NB4 (cell line): ENCODE measurements around the gene BHMT2.

Experiments used
- DNase-seq: peaks from one replicate; pipeline ENCODE4 v3.0.0; 2010; ENCODE audit warnings: low read depth
- H3K4me3 ChIP-seq: one replicate; pipeline ENCODE4 v1.5.1; 2011; ENCODE audit warnings: mild to moderate bottlenecking, low read depth, low read length, moderate library complexity
- MYC ChIP-seq: IDR thresholded peaks from 2 replicates; pipeline ENCODE4 v1.6.1; 2011; ENCODE audit warnings: low read depth, low read length
- POLR2A ChIP-seq: IDR thresholded peaks from 2 replicates; pipeline ENCODE4 v1.6.1; 2011; ENCODE audit warnings: mild to moderate bottlenecking; ENCODE audit not compliant: insufficient read length; ENCODE audit errors: extremely low read depth
- TF ChIP-seq, protein P1 (sequence below): IDR thresholded peaks from 2 replicates; pipeline ENCODE4 v1.6.1; 2011; ENCODE audit warnings: low read depth, low read length
- TF ChIP-seq, protein P2 (sequence below): IDR thresholded peaks from one replicate; pipeline ENCODE4 v1.5.1; 2012; ENCODE audit warnings: low read depth, low read length

The BHMT2 gene, protein sequence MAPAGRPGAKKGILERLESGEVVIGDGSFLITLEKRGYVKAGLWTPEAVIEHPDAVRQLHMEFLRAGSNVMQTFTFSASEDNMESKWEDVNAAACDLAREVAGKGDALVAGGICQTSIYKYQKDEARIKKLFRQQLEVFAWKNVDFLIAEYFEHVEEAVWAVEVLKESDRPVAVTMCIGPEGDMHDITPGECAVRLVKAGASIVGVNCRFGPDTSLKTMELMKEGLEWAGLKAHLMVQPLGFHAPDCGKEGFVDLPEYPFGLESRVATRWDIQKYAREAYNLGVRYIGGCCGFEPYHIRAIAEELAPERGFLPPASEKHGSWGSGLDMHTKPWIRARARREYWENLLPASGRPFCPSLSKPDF

DNA sequence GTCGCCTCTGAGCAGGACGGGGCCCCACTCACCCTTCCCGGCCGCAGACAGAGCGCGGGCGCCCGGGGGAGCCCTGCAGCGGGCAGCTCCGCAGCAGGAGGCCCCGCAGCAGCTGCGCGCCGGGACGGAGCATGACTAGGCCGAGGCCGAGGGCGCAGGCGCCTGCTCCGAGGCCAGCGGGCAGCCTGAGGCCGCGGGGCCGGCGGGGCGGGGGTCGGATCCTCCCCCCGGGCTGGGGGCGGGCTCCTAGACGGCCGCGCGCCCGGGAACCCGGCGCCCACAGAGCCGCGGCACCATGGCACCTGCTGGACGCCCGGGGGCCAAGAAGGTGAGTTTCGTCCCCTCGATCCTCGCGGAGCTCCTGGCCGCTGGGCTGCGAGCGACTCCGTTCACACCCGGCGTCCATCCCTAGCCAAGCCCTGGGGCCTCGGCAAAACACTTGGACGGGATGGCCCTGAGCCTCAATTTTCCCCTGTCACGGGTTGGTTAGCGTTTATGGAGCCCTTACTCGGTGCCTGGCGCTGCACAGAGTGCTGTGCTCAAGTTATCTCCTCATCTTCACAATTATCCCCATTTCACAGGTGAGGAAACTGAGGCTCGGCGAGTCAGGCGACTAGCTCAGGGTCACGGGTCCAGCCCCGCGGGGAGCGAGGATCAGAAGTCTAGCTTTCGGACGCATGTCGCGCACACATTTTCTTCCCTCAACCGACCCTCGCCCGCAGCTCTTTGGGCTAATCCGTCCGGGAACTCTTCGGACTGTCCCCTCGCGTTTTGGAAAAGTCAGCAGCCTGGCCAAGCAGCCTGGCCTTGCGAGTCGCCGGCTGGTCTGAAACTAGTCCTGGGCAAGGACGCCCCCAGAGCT is at the start of gene BHMT2, which contains the start of gene DMGDH:
TSS of gene BHMT2 (plus strand) at position 280 of the 862 bp plus-strand sequence. CDS start at position 296, 16 bp downstream.
TSS of gene DMGDH (minus strand) at position 187 of the 862 bp plus-strand sequence. CDS start at position 133, 54 bp downstream.
- DNase-seq: peak; percentile 47
- no peak within 1 kb of the TSS for H3K4me3 ChIP-seq
- TF ChIP-seq, protein P1, sequence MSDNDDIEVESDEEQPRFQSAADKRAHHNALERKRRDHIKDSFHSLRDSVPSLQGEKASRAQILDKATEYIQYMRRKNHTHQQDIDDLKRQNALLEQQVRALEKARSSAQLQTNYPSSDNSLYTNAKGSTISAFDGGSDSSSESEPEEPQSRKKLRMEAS: no peak
- TF ChIP-seq POLR2A (no peak), MYC (no peak)
- TF ChIP-seq, protein P2, sequence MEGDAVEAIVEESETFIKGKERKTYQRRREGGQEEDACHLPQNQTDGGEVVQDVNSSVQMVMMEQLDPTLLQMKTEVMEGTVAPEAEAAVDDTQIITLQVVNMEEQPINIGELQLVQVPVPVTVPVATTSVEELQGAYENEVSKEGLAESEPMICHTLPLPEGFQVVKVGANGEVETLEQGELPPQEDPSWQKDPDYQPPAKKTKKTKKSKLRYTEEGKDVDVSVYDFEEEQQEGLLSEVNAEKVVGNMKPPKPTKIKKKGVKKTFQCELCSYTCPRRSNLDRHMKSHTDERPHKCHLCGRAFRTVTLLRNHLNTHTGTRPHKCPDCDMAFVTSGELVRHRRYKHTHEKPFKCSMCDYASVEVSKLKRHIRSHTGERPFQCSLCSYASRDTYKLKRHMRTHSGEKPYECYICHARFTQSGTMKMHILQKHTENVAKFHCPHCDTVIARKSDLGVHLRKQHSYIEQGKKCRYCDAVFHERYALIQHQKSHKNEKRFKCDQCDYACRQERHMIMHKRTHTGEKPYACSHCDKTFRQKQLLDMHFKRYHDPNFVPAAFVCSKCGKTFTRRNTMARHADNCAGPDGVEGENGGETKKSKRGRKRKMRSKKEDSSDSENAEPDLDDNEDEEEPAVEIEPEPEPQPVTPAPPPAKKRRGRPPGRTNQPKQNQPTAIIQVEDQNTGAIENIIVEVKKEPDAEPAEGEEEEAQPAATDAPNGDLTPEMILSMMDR: no peak

DNA sequence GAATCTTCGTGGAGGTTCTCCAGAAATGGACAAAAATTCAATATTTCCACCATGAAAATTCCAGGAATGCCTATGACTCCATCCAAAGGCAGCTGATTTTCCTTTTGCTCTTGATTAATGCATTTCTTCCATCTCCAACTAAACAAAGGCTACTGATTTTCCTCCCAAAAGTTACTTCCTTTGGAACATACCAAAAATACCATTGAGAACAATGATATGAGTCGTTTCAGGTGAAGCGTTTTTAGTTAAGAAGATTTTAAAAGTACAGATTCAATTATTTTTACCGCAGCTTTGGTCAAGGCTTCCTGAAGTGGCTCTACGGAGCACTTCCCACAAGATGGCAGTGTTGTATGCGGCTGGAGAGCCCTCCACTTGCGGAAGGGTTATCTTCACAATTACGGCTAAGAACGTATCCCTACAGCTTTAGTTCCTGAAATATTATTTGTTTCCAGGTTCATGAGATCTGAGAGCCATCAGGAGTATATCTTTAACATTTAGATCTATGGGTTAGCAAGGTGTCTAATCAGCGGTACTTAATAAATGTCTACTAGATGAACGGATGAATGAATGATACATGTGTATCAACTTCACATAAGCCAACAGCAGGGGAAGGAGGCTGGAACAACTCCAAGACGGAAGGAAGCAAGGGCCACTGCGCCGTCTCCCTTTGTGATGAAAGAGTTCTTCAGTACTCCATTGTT is 48.6 kb upstream of the BHMT2 start:
- DNase-seq: peak; percentile 78
- TF ChIP-seq MYC (no peak), POLR2A (no peak)
- TF ChIP-seq, protein P2: peak; percentile 87
- no peak overlapping the region for H3K4me3 ChIP-seq

DNA sequence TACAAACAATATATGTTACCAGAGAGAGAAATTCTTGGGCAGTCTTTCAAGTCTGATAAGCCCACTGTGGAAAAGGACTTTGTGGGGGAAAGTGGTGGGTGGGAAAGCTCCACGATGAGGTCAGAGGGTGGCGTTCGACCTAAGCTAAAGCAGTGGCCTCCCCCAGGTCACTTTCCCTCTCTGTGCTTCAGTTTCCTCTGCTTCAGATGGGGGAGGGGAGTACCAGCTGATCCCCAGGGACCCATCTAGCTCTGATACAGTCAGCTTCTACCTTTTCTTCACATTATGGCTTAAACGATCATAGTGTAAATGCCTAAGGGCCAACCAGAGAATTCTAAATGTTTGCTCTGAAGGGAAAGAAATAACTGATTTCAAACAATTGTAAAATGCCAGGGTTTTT is 47.8 kb upstream of the BHMT2 start:
- peak; percentile 37 for DNase-seq
- TF ChIP-seq, protein P1: no peak
- no peak for TF ChIP-seq MYC
- TF ChIP-seq, protein P2: no peak
- TF ChIP-seq POLR2A: no peak
- no peak overlapping the region for H3K4me3 ChIP-seq

DNA sequence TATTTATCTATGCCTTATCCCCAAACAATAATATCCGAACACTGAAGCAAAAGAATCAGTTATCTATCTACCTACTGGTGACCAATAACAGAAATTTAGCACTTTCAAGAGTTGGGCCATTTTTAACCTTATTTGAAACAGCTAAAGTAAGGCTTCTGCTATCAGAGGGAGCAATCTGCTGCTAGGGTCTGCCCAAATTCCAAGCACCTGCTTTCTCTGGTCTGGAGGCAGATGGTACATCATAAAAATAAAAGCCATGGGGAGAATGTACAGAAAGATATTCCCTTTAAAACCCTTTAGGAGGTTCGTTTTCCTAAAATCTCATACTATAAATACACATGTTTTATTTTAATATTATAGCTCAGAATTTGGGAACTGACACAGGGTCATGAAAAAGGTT is 46.8 kb upstream of the BHMT2 start:
- H3K4me3 ChIP-seq: no peak overlapping the region
- no peak for TF ChIP-seq POLR2A
- TF ChIP-seq, protein P1: no peak
- TF ChIP-seq, protein P2: no peak
- TF ChIP-seq MYC: no peak
- DNase-seq: no peak

DNA sequence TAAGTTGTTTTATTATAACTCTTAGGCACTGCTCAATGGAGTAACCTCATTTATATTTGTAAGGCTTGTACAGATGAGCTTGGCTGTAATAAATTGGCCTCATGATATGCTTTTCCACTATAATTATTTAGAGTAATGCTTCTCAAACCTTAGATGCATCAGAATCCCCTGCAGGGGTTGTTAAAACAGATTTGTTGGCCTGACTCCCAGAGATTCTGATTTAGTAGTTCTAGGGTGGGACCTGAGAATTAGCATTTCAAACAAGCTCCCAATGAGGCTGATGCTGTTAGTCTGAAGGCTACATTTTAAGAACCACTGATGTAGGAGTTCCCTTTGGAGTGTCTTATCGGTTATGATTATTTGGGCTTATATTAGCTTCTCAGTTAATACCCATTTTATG is 46.2 kb upstream of the BHMT2 start:
- H3K4me3 ChIP-seq: no peak overlapping the region
- DNase-seq: no peak
- TF ChIP-seq MYC (no peak), POLR2A (no peak)
- TF ChIP-seq, protein P2: no peak
- TF ChIP-seq, protein P1: no peak
